ENCODE measurements around the gene LTBP1. TPM values are rescaled to one million over a fixed set of nuclear protein-coding genes. Genes with fewer than 3 reads are reported as not detected.

Gene LTBP1
- total RNA-seq, 1 experiment from 2014 or later, result 13.9 TPM

DNA sequence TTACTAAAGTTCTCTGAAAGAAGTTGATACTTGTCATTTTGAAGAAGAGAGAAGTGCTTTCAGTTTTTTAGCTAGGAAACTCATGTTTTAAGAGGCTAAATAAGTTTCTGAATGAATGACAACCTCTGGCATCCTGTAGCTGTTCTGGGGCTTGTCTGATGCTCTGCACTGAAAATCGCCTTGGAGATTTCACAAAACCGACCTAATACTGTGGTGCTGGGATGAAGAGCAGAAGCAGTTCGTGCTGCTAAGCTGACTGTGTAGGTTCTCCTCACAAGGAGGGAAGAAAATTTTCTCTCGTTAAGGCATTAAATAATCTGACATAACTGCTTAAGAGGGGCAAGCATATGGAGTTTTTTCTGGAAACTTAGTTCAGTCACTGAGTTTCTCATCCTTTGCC is 193.2 kb downstream of the LTBP1 start:
- CTCF ChIA-PET, result no interaction called here
- no peak for DNase-seq
- Mint-ChIP-seq H3K27me3 (ENCODE audit: unreplicated experiment) (no peaks in the 10 kb centered on the region), H3K4me1 (ENCODE audit: low read depth, unreplicated experiment) (peaks cover under 1% of the 10 kb centered on the region), H3K27ac (ENCODE audit: unreplicated experiment) (no peak overlapping the region), H3K4me3 (ENCODE audit: low read depth, unreplicated experiment) (no peak overlapping the region), H3K9me3 (ENCODE audit: low read depth, unreplicated experiment) (no peaks in the 10 kb centered on the region), H3K36me3 (ENCODE audit: insufficient read depth, unreplicated experiment) (no peaks in the 10 kb centered on the region)
- TF ChIP-seq, protein P1, sequence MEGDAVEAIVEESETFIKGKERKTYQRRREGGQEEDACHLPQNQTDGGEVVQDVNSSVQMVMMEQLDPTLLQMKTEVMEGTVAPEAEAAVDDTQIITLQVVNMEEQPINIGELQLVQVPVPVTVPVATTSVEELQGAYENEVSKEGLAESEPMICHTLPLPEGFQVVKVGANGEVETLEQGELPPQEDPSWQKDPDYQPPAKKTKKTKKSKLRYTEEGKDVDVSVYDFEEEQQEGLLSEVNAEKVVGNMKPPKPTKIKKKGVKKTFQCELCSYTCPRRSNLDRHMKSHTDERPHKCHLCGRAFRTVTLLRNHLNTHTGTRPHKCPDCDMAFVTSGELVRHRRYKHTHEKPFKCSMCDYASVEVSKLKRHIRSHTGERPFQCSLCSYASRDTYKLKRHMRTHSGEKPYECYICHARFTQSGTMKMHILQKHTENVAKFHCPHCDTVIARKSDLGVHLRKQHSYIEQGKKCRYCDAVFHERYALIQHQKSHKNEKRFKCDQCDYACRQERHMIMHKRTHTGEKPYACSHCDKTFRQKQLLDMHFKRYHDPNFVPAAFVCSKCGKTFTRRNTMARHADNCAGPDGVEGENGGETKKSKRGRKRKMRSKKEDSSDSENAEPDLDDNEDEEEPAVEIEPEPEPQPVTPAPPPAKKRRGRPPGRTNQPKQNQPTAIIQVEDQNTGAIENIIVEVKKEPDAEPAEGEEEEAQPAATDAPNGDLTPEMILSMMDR (IDR thresholded peaks at IDR 0.05; ENCODE audit: unreplicated experiment), result no peak
- BruUV-seq (replicated peaks), result no TSS peak
- intact Hi-C loops (cut with micrococcal nuclease; ENCODE audit: unreplicated experiment), result no loop called here

DNA sequence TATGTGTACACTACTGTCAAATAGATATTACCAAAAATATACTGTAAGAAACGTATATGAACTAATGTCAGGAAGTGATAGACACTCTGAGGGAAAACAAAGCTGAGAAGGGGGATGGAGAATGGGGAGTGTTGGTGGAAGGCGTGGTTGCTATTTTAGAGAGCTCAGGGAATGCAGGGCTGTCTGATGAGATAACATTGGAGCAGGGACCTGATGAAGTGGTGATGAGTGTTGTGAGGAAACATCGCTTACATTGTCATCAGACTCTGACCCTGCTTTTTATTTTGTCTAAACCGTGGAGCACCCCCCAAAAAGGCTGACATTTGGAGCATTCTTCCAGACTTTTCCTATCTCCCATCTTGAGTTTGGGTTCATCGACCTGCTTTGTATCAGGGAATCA is 194.7 kb downstream of the LTBP1 start:
- H3K27me3 Mint-ChIP-seq (ENCODE audit: unreplicated experiment), result no peaks in the 10 kb centered on the region
- intact Hi-C loops (cut with micrococcal nuclease; ENCODE audit: unreplicated experiment), result no loop called here
- no peak for DNase-seq
- H3K27ac Mint-ChIP-seq (ENCODE audit: unreplicated experiment), result no peak overlapping the region
- no TSS peak for BruUV-seq (replicated peaks)
- H3K36me3 Mint-ChIP-seq (ENCODE audit: insufficient read depth, unreplicated experiment), result no peaks in the 10 kb centered on the region
- TF ChIP-seq, protein P1 (IDR thresholded peaks at IDR 0.05; ENCODE audit: unreplicated experiment), result no peak
- CTCF ChIA-PET, result no interaction called here
- no peaks in the 10 kb centered on the region for H3K4me1 Mint-ChIP-seq (ENCODE audit: low read depth, unreplicated experiment)
- H3K9me3 Mint-ChIP-seq (ENCODE audit: low read depth, unreplicated experiment), result no peaks in the 10 kb centered on the region
- H3K4me3 Mint-ChIP-seq (ENCODE audit: low read depth, unreplicated experiment), result no peak overlapping the region

DNA sequence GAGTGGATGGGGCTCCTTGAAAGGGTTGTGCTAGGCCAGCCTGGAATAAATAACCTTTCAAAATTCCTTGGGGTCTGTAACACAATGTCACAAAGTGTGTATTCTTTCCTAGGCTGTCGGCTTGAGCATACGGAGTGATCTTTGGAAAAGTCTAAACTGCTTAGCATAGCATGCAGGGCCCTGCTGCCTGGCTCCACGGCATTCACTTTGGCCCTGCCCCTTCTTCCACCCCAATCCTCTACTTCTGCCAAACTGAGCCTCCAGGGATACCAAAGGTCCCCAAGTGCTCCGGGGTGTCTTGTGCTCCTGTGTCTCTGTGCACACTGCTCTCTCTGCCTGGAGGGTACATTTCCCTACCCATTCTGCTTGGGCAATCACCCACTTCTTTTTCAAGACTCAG is 196.1 kb downstream of the LTBP1 start:
- Mint-ChIP-seq H3K4me1 (ENCODE audit: low read depth, unreplicated experiment) (no peaks in the 10 kb centered on the region), H3K4me3 (ENCODE audit: low read depth, unreplicated experiment) (no peak overlapping the region), H3K36me3 (ENCODE audit: insufficient read depth, unreplicated experiment) (no peaks in the 10 kb centered on the region), H3K27me3 (ENCODE audit: unreplicated experiment) (no peaks in the 10 kb centered on the region), H3K9me3 (ENCODE audit: low read depth, unreplicated experiment) (no peaks in the 10 kb centered on the region), H3K27ac (ENCODE audit: unreplicated experiment) (no peak overlapping the region)
- BruUV-seq (replicated peaks), result no TSS peak
- no peak for DNase-seq
- TF ChIP-seq, protein P1 (IDR thresholded peaks at IDR 0.05; ENCODE audit: unreplicated experiment), result no peak
- CTCF ChIA-PET, result no interaction called here
- intact Hi-C loops (cut with micrococcal nuclease; ENCODE audit: unreplicated experiment), result no loop called here

DNA sequence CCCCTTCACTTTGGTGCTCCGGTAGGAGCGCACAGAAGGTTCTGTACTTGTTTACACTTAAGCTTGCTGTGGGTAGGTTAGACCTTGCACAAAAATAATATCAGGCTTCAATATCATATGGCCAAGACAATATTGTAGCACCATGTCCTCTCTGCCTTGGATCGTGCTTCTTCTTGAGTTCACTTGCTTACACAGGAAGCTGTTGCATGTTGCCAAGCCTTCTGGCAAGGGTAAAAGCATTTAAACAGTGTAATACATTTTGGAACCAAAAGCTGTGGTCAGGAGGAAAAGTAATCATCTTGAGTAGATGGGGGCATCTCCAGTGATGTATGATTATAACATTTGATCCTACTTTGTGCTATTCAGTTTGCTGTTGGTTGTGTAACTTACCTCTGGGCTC is 197.5 kb downstream of the LTBP1 start:
- H3K36me3 Mint-ChIP-seq (ENCODE audit: insufficient read depth, unreplicated experiment), result no peaks in the 10 kb centered on the region
- H3K9me3 Mint-ChIP-seq (ENCODE audit: low read depth, unreplicated experiment), result no peaks in the 10 kb centered on the region
- intact Hi-C loops (cut with micrococcal nuclease; ENCODE audit: unreplicated experiment), result no loop called here
- no peak overlapping the region for H3K27ac Mint-ChIP-seq (ENCODE audit: unreplicated experiment)
- CTCF ChIA-PET, result no interaction called here
- H3K4me3 Mint-ChIP-seq (ENCODE audit: low read depth, unreplicated experiment), result no peak overlapping the region
- TF ChIP-seq, protein P1 (IDR thresholded peaks at IDR 0.05; ENCODE audit: unreplicated experiment), result no peak
- BruUV-seq (replicated peaks), result no TSS peak
- H3K27me3 Mint-ChIP-seq (ENCODE audit: unreplicated experiment), result no peaks in the 10 kb centered on the region
- H3K4me1 Mint-ChIP-seq (ENCODE audit: low read depth, unreplicated experiment), result no peaks in the 10 kb centered on the region
- no peak for DNase-seq

Data from Calu3 (cell line).